SIG-M5 (cell line): Measurements from ENCODE around the gene ARHGAP45.

Experiments
- DNase-seq: peaks from one replicate; lab custom pipeline; 2025; lab: John Stamatoyannopoulos, UW

Gene ARHGAP45

GRCh38 chr19:1038978-1039645, 27.9 kb upstream of the ARHGAP45 start:
- no peak for DNase-seq

GRCh38 chr19:1039646-1040475, 27.1 kb upstream of the ARHGAP45 start, which contains the start of gene ABCA7:
TSS of gene ABCA7 (plus strand) at chr19:1040107. CDS start at chr19:1041362, 1,255 bp downstream.
- DNase-seq = peak; percentile 66

DNA sequence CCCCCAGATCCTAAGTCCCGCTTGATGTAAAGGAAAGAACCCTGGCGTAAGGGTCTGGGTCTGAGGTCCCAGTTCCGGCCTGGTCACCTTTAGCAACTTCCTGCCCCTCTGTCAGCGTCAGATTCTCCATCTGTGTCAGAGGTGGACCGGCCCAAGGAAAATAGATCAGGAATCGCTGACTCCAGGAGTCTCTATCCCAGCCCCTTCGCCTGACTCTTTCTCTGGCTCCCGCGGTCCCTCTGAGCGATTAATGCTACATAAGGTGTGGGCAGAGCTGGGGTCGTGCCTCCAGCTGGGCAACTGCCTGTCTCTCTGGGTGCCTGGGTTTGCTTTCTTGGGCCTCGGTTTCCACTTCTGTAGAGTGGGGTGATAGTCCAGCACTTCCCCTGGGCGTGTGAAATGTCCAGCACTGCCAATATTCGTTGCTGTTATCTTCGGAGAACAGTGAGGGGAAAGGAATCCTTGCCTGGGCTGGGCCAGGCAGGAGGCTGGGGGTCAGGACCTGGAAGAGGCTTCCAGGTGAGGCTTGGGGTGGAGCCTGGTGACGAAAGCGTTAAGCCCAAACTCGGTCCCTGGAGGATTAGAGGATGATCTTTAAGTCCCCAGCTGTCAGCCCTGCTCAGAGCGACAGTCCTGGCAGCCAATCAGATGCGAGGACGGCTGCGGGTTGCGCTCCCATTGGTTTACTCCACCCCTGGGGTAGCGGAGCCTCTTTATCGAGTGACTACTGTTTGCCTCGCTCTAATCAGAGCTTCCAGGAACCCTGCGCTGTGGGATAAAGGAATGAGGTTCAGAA, 26.3 kb upstream of the ARHGAP45 start:
- DNase-seq = no peak

DNA sequence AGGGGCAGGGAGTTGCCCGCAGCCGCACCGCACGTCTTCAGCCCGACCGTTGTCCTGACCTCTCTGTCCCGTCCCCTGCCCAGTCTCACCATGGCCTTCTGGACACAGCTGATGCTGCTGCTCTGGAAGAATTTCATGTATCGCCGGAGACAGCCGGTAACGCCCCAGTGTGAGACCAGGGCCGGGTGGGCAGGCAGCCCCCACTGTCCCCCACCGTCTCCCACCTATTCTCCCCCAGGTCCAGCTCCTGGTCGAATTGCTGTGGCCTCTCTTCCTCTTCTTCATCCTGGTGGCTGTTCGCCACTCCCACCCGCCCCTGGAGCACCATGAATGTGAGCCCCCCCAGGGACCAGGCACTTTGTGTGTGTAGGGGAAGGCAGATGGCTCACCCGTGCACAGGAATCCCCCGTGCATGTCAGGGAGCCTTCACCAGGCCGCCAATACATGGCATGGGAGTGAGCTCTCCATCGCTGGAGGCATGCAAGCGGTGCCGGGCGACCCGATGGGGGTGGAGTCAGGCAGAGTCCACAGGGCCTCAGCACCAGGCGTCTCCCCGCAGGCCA, 25.6 kb upstream of the ARHGAP45 start:
- DNase-seq = no peak

DNA sequence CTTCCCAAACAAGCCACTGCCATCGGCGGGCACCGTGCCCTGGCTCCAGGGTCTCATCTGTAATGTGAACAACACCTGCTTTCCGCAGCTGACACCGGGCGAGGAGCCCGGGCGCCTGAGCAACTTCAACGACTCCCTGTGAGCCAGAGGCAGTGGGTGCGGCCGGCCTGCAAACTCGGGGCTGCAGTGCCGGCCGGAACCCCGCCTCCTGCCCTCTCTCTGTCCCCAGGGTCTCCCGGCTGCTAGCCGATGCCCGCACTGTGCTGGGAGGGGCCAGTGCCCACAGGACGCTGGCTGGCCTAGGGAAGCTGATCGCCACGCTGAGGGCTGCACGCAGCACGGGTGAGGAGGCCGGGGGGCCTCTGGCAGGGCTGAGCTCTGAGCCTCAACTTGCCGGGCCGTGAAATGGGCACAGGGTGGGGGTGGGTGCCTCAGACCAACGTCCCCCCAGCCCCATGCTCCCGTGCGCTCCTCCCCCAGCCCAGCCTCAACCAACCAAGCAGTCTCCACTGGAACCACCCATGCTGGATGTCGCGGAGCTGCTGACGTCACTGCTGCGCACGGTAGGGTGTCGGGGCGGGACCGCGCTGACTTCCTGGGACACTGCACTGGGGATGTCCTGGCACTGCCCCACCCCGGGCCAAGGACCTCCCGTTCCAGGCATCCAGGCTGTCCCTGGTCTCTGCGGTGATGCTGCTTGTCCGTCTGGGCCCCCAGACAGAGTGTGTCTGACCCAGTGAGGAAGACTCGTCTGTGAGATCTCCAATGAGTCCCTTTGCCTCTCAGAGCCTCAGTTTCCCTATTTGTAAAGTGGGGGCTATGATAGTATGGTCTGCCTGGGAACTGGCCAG, 24.9 kb upstream of the ARHGAP45 start:
- DNase-seq = no peak

- no peak for DNase-seq
These were observed 24.1 kb upstream of the ARHGAP45 start for GRCh38 chr19:1042689-1043511.

GRCh38 chr19:1045247-1045603, 21.7 kb upstream of the ARHGAP45 start:
- DNase-seq = no peak

DNA sequence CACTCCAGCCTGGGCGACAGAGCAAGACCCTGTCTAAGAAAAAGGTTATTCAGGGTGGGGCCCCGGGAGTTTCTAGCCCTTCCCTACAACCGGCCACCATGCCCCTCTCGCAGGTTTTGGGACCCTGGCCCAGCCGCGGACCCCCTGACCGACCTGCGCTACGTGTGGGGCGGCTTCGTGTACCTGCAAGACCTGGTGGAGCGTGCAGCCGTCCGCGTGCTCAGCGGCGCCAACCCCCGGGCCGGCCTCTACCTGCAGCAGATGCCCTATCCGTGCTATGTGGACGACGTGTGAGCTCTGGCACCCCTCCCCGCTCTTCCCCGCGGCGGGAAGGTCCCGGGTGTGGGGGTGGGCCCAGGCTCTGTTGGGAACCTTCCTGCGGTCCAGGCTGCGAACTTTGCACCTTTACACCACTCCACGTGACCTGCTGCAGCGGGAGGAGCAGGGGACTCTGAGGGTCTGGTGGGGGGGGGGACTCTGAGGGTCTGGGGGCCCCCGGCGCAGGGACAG, 20.8 kb upstream of the ARHGAP45 start:
- DNase-seq = no peak

DNA sequence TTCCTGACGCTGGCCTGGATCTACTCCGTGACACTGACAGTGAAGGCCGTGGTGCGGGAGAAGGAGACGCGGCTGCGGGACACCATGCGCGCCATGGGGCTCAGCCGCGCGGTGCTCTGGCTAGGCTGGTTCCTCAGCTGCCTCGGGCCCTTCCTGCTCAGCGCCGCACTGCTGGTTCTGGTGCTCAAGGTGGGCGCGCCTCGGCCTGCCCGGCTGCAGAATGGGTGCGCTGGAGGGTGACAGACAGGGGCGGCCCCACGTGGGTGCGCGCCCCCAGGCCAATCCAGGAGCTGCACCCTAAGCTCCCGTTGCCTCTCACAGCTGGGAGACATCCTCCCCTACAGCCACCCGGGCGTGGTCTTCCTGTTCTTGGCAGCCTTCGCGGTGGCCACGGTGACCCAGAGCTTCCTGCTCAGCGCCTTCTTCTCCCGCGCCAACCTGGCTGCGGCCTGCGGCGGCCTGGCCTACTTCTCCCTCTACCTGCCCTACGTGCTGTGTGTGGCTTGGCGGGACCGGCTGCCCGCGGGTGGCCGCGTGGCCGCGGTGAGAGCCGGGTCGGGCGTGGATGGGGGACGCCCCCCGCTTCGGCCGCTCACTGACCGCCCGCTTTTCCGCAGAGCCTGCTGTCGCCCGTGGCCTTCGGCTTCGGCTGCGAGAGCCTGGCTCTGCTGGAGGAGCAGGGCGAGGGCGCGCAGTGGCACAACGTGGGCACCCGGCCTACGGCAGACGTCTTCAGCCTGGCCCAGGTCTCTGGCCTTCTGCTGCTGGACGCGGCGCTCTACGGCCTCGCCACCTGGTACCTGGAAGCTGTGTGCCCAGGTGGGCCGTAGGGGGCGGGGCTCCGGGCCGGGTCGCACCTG, 19.9 kb upstream of the ARHGAP45 start:
- DNase-seq = no peak

DNA sequence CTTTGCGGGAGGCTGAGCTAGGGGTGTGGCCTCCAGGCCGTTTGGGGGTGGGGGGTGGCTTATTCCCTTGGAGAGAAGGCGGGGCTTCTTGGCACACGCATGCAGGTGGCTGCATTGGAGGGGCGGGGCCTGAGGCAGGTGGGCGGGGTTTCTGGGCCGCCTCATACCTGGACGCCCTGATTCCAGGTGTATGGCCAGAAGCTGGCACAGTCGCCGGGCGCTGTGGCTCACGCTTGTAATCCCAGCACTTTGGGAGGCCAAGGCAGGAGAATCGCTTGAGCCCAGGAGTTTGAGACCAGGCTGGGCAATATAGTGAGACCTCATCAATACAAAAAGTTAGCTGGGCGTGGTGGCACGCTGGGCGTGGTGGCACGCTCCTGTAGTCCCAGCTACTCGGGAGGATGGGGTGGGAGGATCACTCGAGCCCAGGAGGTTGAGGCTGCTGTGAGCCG, 19.2 kb upstream of the ARHGAP45 start:
- DNase-seq = no peak

- no peak for DNase-seq
These were observed 17.9 kb upstream of the ARHGAP45 start for GRCh38 chr19:1049106-1049505.

- no peak for DNase-seq
These were observed 17.2 kb upstream of the ARHGAP45 start for GRCh38 chr19:1049800-1050199.

DNA sequence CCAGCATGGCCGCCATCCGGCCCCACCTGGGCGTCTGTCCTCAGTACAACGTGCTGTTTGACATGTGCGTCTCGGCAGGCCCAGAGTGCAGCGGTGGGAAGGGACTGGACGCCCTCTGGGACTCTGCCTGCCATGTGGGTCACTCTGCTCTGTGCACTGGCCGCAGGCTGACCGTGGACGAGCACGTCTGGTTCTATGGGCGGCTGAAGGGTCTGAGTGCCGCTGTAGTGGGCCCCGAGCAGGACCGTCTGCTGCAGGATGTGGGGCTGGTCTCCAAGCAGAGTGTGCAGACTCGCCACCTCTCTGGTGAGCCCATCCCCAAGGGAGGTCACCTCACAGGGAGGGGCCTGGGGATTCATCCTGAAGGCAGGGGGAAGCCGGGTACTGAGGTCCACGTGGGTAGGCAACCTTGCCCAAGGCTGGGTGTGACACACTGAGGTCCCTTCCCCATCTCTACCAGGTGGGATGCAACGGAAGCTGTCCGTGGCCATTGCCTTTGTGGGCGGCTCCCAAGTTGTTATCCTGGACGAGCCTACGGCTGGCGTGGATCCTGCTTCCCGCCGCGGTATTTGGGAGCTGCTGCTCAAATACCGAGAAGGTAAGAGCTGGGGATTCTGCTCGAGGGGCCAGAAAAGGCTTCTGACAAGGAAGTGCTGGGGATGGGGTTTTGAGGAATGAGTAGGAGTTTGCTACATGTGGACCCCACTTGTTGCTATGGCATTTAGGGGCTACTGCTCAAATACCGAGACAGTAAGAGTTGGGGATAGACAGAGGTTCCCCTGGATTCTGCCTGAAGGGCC, 15.8 kb upstream of the ARHGAP45 start:
- DNase-seq = no peak

GRCh38 chr19:1051791-1052190, 15.2 kb upstream of the ARHGAP45 start:
- DNase-seq = no peak

- no peak for DNase-seq
These were observed 14.5 kb upstream of the ARHGAP45 start for GRCh38 chr19:1052349-1052975.

- DNase-seq = no peak
These were observed 13.5 kb upstream of the ARHGAP45 start for GRCh38 chr19:1053176-1054101.
